NCI-H510A treated with DMSO at 0.1 percent for 48 hours (cell line): ENCODE measurements around the gene FRMD4A.

Experiments used
- DNase-seq: peaks from one replicate; lab custom pipeline; 2025; lab: John Stamatoyannopoulos, UW

Gene FRMD4A

DNA sequence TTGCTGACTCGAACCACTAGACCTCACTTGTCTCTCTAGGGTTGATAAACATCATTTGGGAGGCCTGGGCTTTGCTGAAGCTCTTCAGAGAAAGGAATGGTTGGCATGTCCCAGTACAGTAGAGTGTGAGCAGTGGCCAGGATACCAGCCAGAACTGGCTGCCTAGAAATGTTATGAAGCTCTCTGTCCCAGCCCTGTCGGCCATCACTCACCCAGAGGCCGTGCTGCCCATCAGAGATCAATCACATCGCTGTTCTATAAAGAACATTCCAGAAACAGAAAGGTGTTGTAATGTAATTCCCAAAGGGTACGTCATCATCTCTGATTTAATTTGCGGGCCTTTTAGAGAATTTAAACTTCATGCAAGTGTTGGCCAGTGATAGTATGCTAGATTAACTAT is 632.5 kb downstream of the FRMD4A start:
- no peak for DNase-seq

DNA sequence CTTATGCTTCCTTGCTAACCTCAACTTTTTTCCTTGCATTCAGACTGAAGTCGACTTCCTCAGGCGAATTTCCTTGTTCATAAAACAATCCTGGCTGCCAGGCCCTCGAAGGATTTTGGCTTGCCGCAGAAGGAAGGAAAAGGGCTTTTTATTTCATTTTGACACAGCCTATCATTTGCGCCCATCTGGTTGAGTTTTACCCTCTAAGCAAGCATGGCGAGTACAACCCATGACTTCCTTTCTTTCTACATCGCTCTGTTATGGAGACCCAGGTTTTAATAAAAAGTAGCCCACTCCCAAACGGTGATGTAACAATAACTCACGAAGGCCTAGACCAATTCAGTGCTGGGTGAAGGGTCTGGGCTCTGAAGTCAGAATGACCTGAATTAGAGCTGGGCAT is 634.7 kb downstream of the FRMD4A start:
- no peak for DNase-seq

DNA sequence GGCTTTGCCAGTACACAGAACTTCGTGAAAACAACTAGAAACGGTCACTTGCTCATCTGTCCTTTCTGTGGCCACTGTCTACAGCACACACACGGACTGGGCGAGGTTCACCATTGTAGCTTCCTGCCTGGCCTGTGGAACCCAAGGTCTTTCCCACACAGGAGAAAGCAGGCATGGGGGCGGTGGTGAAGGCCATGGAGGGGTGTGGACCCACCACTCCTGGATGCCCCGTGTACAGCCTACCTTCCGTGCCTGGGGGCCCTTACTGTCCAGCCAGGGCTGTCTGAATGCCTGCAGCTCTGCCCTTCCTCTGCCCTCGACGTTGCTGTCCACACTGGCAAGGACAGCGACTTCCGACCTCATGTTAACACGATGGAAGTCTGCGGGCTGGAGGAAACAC is 635.1 kb downstream of the FRMD4A start:
- DNase-seq = no peak

DNA sequence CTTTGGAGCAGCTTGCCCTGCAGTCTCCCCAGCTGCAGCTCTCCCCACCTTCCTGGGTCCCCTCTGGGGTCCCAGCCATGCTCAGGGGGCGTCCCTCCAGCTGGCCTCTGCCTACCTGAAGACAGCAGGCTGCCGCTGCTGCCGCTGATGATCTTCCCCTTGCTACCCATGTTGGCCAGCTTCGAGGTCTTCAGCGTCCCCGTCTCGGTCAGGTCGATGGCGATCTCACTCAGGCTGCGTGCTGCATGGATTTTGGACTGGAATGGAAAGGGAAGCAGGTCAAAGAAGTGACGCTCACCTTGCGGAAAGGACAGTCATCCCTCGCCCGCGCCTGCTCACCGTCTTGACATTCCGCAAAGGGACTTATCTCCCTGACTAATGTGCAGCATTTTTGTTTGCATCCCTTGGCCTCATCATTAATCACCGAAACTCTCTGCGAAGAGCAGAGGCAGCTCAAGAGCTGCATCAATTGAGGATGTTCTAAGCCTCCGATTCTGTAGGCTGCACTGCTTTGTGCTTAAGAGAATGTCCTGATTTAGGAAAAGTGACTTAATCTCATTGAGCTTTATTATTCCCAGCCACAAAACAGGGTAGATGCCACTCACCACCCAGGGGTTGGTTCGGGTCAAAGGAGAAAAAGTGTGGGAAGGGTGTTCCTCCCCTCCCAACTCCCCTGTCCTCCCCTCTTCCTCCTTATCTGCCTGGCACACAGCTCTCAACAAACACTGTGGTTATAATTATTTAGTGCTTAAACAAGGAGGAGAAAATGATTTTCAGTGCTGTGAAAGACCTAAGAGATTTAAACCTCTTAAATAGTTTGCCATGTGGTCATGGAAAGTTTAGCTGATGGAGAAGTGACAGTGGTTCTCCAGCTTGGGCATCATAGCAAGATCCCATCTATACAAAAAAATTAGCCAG is 636.7 kb downstream of the FRMD4A start:
- DNase-seq = no peak

DNA sequence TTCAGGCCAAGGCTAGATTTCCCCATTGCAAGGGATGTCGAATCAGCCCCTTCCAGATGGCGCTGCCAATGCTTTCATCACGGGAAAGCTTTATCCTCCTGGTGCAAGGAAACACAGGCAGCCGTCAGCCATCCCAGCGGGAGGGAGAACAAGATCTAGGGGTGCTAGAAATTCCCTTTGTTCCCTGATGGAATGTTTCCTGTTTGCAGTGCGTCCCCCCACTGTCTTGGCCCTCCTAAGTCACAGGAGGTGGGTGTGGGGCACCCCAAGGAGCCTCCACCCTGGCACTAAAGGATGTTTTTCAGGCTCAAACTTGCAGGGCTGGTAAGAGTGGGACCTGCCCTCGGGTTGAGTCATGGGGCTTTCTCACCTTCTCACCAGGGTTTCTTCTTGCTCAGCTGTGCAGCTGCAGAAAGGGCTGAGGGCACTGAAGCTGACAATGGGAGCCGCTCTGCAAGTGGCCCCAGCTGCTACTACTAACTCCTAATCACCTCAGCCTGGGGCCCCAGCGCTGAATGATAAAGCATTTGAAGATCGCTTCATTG is 640.4 kb downstream of the FRMD4A start:
- DNase-seq = no peak

DNA sequence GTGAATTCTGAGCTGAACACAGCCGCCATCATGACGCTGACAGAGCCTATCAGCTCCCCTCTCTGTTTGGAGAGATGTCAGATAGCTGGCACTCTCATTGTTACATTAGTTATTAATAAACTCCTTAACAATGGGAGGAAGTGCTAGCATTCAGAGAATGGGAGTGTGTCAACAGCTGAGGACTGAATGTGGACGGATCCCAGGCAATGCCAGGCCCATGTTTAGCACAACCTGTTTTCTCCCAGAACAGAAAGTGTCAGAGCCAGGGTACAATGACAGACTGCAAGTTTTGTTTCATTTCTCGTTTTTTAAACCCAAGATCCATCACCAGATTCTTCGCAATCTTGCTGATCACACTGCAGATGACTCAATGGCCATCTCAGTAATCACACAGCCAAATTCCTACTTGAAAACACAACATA is 644.4 kb downstream of the FRMD4A start:
- DNase-seq = no peak

DNA sequence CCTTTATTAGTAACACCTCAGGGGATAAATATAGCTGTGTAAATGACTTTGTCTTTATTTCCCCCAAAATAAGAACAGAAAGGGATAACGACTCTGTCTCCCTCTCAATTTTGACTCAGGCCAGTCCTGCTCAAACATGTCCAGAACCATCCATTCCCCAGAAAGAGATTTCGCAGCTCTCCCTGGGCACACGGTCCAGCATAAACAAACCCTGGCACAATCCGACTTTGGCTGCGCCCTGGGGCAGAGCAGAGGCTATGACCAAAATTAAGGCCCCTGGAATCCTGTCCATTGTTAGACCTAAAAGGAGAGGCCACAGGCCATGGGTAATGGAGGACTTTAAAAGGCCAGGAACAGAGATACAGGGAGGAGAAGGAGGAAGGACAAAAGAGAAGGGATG is 644.8 kb downstream of the FRMD4A start:
- no peak for DNase-seq

DNA sequence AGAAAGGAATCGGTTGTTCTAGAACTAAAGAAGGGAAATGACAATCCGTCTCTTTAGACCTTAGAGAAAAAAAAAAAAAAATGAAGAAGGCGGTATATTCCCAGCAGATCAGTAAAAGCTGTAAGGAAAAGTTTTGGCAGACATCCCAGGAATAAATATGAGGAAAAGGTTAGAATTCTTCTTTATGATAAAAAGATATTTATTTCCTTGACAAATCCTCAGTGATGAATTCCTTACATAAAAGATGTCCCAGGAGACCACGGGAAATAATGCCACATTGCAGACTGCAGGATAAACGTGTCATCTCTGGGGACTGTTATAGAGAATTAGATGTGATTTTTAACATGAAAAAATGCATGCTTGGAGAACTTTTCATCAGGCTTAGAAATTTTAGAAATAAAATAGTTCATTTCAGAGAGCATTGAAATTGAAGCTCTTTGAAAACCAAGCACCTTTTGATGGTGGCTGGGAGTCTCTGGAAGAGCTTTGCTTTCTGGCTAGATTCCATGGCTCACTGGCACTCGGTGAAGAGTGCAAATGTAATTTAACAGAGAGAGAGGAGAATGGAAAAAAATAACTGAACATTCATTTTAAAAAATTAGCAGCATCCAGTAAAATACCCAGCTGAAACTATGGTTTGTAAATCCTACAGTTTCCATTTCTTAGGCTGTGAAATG is 645.8 kb downstream of the FRMD4A start:
- no peak for DNase-seq

DNA sequence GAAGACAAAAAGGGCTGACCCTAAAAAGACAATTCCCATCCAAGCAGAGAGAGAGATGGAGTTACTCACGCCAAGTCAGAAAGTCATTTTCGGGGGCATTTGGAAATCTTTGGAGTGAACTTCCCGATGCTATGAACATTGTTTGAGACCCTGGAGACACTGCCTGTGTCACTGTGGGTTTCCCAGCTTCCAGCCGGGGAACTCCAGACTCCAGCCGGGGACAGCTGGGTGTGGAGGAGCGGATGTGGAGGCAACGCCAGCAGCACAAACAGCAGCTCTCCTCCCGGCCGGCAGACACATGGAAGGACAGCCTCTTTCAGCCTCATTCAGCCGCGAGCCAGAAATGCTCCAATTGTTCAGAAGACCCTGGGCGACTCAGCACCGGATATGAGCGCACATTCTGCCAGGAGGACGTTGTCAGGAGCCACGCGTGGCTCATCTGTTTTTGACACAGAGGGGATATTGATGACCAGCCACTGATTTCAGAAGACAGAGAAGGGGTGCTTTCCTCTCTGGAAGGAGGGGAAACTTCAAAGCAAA is 646.4 kb downstream of the FRMD4A start:
- DNase-seq = no peak

DNA sequence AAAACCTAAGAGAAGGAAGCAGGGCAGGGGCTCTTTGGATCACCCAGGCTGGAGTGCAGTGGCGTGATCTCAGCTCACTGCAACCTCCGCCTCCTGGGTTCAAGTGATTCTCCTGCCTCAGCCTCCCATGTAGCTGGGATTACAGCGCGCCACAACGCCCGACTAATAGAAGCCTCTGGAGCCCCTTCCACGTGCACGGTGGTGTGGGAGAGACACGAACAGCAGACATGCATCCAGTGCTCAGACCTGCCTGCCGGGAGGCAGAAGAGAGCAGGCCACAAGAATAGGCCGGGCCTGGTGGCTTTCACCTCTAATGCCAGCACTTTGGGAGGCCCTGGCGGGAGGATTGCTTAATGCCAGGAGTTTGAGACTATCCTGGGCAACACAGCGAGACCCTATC is 647.7 kb downstream of the FRMD4A start:
- no peak for DNase-seq

DNA sequence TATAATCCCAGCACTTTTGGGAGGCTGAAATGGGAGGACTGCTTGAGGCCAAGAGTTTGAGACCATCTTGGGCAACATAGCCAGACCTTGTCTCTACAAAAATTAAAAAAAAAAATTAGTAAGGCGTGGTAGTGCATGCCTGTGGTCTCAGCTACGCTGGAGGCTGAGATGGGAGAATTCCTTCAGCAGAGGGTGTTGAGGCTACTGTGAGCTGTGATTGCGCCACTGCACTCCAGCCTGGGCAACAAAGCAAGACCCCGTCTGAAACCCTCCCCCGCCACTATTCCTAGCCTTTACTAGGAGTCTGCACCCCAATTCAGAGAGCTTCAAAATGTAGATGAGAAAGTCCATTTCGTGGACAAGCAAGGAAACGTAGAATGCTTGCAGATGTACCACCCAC is 648.8 kb downstream of the FRMD4A start:
- no peak for DNase-seq

DNA sequence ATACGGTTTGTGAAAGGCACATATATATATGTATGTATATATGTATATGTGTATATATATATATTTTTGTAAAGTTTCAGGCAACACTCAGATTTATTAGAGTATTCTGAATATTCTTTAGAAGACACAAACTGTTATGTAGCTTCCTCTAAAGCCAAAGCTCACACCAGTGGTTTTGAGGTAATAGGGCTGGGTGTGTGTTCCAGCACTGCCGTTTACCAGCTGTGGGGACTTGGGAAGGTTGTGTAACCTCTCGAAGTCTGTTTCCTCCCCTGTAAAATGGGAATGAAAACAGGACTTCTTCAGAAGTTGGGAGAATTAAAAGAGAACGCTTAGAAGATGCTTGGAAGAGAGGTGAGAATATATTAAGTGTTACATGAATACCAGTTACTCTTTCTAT is 649.2 kb downstream of the FRMD4A start:
- no peak for DNase-seq

DNA sequence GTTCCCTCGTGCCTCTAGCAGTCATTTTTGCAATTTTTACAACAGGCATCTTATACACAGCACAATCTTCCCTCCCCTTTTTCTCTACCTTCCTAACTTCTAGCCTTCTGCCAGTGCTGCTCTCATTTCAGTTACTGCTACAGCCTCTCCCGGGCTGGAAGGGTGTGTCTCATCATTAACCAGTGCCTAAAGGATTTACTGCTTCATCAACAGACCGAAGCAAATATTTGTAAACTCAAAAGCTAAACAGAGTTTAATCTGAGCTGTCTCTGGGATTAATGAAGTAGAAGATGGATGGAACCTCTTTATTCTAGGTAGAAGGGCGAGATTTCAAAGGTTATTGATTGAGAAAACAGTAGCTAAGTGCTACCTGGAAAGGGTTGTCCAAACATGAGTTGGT is 649.6 kb downstream of the FRMD4A start:
- DNase-seq = peak; percentile 65

DNA sequence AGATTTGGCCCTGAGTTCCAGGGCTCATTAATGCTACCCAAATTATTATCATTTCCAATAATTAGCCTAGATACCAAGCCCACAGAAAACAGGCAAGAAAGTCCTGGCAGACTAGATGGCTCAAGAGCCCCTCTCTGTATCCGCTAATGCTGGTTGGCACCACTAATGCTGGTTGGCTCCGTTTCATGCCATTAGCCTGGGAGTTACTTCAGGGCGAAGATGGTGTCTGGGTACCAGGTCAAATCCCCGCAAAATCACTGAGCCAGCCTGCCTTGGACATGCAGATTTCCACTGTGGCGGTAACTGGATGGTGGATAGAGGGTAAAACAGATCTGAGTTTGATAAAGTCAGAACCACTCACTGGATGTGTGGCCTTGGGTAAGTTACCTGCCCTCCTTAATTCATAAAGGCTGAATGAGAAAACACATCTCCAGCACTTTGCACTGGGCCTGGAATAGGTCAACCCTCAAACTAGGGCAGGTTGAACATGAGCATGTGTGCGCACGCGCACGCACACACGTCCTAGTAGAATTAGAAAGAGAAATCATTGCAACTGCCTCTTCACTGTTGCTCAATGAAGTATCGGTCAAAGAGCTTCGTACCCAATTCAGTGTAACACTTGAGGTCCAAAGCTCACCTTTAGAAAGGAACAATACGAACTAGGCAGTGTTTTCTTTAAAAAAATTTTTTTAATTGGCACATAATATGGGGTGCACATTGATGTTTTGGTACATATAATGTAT is 652.5 kb downstream of the FRMD4A start:
- DNase-seq = no peak

DNA sequence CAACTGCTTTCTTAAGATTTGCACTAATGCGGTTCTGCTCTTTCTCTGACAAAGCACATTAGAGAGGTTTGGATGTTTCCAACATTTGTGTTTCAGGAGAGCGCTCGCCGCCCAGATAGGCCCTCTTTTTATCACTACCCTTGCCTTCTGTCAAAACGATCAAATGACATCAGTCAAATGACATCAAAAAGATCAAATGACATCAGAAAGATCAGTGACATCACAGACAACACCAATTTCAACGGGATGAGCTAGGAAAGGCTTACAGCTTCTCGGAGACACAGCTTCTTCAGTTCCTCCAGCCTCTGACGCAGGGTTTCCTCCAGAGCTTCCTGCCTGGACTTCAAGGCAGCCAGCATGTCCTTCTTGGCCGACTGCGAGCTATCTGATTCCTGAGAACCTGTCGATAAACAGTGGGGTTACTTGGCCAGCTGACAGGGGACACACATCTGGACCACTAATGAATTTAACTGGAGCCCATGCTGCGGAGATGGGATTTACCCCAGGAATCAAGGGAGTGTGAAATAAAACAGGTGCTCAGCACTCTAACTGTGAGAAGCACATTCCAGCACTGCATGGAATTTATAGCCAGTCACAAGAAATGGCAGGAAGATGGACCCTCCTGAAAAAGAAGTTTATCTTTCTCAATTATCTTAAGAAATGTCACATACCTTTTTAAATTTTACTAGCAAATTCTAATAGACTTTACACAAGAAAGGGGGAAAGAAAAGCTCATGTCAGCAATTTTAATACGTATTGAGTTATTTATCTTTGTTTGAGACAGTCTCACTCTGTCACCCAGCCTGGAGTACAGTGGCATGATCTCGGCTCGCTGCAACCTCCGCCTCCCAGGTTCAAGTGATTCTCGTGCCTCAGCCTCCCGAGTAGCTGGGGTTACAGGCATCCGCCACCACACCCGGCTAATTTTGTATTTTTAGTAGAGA is 655.8 kb downstream of the FRMD4A start:
- no peak for DNase-seq

DNA sequence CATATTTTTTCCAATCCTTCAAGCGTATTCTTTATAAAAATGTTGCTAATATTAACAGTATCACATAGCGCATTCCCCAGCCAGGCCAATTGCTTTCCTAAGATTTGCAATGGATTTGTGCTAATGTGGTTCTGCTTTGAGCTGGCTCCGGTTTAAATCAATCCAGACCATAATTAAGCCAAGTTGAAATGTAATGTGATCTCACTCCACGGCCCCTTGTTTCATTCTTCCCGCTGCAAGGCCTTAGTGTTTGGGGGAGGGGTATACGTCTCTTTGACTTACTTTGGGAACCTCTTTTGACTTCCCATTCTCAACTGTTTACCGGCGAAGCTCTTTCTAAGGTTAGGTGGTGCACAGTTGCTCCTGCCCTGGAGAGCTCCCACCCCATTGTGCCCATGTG is 657.6 kb downstream of the FRMD4A start:
- no peak for DNase-seq

DNA sequence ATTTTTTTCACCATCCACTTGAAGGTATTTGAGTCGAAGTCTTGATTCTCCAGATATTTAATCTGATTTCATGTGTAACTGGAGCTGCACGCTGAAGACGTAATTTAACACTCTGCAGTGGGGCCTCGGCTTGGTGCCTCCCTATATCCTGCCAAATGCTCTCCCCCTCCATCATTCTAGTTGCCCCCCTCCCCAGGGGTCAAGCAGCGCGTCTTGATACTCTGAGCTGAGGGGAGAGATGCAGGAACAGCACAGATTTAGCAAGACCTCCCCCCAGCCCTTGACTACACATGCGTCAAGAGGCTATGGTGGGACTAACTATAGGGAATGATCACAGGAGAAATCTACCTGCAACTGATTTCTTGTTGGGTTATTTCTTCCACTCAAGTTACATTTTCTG is 658.2 kb downstream of the FRMD4A start:
- DNase-seq = no peak

DNA sequence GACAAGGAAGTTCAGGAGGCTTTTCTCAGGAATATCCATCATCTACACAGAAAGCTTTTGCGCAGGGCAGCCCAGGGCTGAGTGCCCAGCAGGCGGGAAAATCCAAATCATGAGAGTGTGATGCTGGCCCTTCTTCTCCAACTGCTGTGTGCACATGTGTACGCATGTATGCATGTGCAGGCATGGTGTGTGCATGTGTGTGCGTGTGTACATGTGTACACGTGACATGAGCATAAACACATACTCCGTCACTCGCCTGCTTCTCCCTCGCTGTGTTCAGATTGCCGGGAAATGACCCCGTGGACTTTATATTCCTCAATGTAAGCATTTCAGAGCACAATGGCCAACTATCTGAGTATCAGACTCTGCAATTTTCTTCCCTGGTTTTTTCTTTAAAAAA is 658.8 kb downstream of the FRMD4A start:
- DNase-seq = no peak

DNA sequence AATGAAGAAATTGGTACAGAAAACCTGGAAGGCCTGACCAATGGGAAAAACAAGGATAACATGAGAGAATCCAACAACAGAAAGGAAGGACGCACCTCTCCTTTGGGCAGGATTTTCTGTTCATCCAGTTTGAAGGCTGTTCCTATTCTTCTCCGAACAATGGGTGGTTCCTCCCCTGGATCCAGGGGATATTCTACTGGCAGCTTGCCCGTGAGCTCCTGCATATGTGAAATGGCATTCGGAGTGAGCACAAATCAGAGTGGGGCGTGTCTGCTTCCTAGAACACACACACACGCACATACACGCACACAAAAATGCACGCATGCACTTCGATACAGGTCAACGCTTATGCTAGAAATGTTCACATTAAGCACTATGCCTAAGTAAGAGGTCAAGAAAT is 660.4 kb downstream of the FRMD4A start:
- no peak for DNase-seq

DNA sequence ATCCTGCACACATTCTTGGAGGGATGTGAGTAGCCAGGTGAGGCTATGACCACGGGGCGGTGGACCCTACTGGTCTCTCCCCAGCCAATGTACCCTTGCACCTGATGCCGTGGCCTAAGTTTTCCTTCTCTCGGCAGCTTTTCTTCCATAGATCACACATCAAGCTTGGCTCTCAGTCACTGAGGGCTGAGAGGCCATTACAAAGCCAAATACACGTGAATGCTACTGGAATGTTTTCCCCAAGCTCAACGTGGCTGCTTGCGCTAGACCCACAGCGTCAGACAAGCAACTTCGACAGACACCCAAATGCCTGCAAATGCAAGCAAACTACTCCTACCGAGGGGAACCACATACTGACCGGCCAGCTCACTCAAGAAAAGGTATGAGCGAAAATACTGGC is 660.8 kb downstream of the FRMD4A start:
- no peak for DNase-seq

DNA sequence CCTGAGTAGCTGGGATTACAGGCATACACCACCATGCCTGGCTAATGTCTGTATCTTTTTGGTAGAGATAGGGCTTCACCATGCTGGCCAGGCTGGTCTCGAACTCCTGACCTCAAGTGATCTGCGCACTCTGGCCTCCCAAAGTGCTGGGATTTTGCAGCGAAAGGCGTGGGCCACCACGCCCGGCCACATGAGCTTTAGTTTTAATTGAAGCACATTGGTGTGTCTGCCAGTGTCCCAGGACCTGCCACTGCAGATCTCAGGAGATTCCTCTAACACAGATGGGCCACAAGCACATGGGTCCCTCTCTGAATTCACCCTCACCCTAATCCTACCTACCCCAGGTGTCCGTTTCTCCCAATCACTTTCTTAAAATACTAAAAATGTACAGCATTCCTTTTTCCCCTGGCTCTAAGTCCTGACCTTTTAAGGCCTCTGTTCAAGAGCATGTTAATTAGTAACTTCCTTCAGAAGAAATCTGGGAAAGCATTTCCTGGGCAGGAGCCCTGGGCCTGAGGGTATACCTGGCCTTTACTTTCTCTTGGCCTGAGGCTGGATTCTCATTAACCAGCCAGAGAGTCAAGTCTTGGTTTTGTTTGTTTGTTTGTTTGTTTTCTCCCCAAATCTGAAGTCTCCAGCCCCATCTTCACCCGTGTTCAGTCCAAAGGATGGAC is 661.4 kb downstream of the FRMD4A start:
- no peak for DNase-seq
